Measurements from ENCODE around the gene DSTN. TPM values are rescaled to one million over a fixed set of nuclear protein-coding genes. Genes with fewer than 3 reads are reported as not detected.

DSTN gene
- total RNA-seq, 1 donor from 2014 or later = 157 TPM

DNA sequence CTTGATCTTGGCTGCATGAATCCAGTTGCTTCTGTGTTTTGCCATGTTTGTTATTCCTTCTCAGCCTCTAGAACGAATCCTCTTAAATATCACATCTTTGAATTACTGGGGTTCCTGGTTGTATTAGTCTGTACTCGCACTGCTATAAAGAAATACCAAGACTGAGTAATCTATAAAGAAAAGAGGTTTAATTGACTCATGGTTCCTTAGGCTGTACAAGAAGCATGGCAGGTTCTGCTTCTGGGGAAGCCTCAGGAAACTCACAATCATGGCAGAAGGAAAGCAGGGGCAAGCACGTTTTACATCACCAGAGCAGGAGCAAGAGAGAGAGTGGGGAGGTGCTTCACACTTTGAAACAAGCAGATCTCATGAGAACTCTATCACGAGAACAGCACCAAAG is 20.7 kb upstream of the DSTN start:
- no peak for DNase-seq

DNA sequence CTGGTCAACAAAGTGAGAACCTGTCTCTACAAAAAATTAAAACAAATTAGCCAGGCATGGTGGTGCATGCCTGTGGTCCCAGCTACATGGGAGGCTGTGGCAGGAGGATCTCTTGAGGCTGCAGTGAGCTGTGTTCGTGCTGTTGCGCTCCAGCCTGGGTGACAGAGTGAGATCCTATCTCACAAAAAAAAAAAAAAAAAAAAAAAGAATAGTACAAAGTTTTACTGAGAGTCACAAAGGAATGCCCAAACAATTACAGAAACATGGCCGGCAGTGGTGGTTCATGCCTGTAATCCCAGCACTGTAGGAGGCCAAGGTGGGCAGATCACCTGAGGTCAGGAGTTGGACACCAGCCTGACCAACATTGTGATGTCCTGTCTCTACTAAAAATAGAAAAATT is 14.8 kb upstream of the DSTN start:
- DNase-seq = no peak

DNA sequence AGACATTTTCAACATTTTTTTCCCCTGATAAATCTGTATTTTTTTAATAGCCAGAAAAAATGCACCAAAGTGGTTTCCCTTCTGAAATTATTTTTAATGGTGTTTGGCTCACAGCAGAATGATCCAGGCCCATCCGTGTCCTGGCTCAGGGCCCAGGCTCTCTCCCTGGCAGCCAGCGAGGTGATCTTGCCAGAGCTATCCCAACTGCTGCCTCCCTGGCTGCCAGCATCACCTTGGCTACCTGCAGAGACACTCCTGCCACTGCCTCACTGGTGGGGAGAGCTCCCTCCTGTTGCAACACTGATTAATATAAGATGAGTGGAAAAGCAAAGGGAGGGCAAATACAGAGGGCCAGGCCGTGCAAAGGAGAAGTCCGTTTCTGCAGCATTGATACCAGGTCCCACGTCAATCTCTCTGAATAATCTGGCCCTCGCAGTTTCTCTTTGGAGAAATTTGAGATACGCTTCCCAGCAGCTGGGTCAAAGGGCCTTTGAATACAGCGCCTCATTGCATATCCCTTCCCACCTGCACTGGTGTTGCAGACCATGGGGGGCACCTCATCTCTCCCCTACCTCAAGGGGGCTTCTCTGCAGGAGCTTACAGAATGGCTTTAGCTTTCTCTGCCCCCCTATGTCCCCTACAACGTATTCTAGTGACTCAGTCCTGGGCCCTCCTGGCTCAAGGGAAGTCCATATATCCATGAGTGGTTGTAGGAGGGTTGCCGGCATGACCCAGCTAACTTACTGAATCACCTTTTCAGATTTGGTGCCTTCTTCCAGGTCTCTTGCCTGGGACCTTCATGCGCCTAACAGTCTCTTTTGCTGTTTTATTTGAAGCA is 12.8 kb upstream of the DSTN start:
- DNase-seq = peak; percentile 65

DNA sequence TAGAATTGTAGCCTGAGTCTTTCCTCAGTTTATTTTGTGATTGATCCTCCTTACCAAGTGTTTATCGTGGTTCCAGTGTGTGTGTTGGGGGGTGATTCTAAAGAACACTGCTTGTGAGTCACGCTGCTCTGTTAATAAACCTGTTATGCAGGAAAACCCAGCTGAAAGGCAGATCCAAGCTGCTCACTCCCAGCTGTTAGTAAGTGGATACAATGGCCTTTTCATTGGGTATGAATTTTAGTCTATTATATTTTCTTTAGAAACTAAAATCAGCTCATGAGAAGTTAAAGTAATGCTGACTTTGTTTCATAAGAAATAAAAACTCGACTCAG is 12.2 kb upstream of the DSTN start:
- DNase-seq = peak; percentile 88

DNA sequence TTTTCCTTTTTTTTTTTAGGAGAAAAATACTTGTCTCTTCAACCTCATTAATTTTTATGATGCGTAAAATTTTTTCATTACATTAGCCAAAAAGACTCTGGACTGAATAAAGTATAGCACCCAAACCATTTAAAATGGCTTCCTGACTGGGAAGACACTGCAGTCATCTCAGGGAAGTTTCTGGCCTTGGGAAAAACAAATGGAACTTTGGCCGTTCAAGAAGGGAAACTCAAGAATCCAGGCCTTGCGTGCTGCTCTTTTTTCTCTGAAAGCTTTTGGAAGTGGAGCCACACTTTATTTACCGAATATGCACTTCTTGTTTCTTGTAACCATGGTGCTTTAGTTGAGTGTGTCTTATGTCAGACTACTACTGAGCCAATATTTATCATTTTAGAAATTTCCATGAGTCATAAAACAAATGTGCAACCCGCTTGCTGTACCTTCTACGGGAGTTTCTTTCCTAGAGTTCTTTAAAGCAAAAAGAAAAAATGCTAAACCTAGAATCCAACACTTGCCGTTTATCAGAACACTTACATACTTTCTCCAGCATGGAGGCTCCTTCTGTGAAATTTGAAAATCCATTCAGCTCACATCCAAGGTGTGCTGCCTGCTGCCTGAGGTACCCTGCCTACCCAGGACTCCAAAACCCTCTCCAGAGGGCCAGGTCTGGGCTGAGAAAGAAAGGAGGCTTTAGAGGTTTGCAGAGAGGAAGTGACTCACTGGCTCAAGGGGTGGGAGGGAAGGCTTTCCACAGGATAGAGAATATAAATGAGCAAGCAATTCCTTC is 11.5 kb upstream of the DSTN start:
- peak; percentile 92 for DNase-seq

DNA sequence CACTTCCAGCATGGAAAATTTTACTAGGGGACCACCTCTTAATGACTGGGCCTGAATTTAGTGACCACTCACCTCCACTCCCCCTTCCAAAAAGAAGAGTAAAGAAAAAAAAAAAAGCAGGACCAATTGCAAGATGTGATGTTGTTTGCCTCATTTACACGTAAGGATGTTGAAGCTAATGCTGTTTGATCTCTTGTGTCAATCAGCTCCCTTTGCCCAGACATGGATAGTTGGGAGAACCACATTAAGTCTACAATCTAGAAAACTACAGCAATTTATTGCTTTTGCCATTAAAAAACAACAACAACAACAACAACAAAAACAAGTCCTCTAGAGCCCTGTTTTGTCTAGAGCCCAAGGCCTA is 11.0 kb upstream of the DSTN start:
- DNase-seq = no peak

DNA sequence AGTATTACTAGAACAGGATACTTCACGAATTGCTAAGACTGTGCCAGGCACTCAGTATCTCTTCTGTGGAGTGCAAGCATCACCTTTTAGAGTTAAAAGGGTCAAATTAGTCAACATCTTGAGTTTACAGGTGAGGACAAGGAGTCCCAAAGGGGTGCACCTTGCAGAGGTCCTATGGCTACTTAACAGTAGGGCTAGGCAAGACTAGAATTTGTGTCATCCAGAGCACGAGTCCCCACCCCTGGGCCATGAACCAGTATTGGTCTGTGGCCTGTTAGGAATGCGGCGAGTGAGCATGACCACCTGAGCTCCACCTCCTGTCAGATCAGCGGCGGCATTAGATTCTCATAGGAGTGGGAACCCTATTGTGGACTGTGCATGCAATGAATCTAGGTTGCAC is 10.5 kb upstream of the DSTN start:
- DNase-seq = no peak

DNA sequence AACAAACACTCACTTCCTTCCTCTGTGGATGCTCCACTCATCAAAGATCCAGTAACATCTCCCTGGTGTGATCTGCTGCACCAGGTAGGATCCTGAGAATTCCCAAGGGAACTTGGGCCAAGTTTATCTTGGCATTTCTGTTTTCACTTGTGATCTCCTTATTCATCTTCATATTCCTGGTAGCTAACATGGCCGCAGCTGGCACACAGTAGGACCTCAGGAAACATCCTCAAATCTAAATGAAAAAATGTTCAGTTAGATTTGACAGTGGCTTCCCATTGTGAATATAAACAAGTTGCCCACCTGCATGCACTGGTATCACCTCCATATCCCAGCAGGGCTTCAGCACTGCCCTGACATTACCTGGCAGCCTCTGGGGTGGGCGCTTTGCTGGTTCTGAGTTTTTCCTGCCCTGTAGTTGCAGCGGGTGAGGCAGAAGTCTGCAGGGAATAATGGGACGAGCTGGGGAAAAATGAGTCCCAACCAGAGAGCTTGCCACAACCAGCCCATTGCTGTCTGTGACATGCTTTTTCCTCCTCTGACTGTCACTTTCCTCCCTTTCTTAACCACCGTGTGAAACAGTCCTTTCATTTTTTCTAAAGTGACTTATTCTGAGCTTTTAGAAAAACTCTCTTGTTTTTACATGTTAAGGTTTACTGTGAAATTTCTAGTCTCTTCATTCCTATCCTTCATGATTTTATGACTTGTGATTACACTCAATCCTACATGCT is 9.4 kb upstream of the DSTN start:
- no peak for DNase-seq

DNA sequence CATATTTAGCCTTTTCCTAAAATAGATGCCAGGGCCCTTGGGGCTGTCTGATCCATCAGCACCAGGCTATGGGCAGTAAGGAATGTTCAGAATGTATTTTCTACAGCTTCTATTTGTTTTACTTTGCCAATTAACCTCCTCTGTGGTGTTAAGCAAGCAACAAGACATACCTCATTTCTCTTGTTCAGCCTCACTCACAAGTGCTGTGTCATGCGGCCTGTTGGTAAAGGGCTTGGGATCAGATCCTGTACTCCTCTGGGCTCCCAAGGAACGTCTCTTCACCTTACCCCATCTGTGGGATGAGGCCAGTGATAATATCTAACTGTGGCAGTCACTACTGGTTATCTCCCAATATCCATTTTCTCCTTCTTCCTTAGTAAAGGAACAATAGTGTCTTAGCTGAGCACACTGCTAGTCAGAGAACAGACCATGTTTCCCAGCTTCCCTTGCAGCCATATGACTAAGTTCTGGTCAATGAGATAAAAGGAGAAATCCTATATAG is 7.0 kb upstream of the DSTN start:
- no peak for DNase-seq

DNA sequence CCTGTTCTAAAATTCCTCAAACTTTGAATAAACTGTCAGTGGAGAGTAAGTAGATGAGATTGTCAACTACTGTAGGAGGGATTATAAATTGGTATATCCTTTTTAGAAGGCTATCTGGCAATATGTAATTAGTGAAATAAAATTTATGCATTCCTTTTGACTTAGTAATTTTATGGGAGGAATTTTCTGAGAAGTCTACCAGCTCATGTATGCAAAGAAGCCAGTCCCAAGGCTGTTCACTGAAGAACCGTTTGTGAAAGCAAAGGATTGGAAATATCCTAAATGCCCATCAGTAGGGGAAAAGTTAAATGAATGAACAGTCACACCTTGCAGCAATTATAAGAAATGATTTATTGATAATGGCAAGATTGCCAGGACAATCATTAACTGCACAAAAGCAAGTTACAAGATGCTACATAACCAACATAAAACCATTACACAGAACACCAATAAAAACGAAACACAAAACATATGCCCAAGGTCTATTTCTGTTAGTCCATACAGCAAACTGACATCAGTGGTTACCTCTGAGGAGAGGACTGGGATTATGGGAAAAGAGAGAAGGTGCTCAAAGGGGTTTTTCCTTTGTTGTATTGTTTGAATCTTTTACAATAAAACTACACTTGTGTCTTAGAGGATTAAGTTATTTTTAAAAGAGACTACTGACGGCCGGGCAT is 4.6 kb upstream of the DSTN start:
- no peak for DNase-seq

DNA sequence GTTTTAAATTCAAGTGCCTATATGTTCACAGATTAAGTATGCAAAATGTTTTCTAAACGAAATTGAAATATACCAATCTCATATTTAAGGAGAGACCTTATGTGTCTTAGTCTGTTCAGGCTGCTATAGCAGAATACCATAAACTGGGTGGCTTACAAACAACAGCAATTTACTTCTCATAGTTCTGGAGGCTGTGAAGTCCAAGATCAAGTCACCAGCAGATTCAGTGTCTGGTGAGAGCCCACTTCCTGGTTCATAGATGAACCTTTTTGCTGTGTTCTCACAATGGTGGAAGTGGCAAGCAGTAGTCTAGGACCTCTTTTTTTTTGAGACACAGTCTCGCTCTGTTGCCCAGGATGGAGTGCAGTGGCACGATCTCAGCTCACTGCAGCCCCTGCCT is 3.5 kb upstream of the DSTN start:
- no peak for DNase-seq

DNA sequence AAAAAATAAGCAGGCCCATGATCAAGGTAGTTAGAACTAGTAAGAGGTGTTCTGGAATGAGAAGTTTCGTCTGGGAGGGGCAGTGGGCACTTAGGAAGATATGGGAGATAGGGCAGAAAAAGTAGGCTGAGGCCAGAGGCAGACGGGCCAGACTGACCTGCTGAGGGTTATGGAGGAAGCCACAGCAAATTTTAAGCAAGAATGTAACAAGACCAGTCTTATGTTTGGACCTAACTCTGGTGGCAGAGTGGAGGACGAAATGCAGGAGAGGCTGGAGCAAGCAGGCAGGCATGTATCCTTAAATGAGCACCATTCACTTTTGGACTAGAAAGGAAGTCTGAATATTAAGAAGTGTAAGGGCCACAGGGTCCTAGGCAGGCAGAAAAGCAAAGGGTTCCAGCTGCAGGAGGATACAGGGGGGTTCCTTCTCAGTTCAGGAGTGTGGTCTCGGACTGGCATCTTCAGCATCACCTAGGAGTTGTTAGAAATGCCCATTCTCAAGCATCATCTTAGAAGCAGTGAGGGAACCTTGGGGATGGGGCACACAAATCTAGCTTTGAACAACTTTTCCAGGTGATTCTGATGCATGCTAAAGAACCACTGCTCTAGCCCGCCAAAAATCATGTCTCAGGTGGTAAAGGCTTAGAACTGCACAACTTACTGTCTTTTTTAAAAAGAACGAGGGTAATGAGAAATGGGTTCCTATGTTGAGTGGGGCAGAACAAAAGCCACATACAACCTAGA is 1.7 kb upstream of the DSTN start:
- DNase-seq = peak; percentile 23

DNA sequence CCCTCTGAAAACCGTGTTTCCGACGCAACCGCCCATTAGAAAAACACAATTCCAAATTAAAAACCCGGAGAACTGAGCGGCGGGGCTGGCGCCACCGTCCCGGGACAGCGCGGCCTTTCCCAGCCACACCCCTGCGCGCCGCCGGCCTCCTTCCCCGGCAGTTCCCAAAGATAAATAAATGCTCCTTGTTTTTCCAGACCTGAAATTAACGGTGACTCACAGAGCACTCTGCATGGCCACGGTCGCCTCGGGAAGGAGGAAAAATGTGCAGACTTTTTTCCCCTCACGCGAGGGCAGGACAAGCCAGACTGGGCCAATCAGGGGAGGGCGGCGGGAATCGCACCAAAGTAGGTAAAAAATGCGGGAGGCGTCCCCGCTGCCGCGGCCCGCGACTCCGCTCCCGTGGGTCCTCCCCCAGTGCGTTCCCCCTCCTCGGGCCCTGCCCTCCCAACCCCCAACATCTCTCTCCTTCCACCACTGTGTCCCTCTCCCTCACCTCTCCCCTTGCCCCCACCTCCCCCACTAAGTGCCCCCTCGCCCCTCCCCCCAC is 828 bp upstream of the DSTN start:
- peak; percentile 98 for DNase-seq

DNA sequence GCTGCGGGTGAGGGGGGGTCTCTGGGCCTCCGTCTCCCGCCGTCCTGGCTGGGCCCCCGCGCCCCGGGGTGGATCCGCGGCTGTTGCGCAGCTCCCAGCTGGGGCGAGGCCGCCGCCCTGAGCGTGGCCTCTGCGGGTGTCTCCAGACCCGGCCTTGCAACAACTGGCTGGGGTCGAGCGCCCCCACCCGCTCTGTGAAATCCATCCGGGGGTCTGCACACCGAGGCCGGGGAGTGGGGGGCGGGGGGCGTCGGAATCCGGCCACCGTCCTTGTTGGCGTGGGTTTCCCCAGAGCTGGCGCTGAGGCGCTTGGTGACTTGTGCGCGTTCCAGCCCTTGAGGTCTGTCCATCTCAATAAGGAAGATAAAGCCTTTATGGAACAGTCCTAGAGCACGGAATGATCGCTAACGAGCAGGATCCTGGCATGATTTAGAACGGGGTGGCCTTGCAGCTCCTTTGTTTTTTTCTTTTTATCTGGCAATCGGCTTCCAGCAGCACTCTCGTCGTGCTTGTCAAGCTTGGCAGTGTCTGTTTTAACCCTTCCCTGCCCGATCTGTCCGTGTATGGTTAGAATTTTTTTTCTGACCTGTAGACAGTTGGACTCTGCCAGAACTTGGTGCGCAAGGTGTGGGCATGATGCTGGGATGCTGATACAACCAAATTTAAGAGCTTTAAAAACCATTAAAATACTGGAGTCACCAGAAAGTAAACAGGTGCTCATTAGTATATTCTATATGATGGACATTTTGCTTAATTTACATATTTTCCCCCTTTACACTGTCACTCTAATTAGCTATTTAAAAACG is 675 bp downstream of the DSTN start:
- peak; percentile 67 for DNase-seq

DNA sequence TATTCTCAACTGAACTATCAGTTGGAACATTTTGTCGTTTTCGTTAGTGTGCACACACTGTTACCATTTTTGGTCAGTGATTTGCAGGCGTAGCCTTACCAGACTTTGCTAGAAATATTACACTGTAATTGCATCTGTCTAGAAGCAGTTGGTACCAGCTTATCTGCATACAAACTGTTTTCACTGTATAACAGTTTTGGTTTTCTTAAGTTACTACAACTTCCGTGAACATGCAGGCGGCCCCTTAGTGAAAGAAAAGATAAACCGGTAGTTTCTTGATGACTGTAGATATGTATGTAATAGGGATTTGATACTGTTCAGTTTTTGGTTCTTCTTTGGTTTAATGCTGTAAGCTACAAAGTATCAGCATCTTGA is 1.3 kb downstream of the DSTN start:
- peak; percentile 30 for DNase-seq

DNA sequence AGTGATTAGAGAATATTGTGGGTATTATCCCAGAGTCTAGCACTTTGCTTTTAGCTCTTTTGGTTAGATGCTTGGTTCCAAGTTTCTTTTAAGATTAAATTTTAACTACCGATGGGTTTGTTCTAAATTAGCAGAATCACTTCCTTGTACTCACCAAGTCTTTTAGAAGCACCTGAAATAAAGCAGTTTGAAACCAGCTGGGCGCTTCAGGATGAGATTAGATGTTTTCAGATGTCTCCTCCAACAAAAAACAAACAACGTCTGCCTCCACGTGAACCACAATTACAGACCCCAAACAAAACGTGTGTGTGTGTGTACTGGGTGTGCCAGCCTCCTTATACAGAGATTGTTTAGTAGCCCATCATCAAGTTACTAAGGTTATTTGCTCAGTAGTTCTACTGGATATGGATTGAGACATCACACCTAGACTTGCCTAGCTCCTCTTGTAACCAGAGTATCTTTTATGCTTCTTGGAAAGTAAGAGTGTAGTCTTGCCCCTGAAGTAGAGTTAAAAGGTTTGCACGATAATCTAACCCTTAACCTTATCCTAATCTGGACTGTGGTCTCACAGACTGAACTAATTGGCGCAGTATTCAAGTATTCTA is 2.3 kb downstream of the DSTN start:
- DNase-seq = no peak

DNA sequence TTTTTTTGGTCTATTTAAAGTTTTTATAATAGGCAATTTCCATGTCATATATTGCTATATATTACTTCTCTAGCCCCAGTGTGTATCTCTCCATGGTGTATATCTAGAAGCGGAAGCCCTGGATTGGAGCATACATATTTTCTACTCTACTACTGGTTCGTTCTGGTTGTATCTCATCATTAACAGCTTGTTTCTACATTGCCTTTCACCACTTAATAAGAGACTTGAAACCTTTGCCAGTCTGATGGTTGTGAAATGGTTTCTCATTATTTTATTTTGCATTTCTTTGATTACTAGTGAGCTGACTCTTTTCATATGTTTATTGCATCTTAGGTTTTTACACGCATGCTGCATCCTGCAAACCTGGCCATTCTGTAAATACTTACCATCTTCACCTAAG is 3.6 kb downstream of the DSTN start:
- no peak for DNase-seq

DNA sequence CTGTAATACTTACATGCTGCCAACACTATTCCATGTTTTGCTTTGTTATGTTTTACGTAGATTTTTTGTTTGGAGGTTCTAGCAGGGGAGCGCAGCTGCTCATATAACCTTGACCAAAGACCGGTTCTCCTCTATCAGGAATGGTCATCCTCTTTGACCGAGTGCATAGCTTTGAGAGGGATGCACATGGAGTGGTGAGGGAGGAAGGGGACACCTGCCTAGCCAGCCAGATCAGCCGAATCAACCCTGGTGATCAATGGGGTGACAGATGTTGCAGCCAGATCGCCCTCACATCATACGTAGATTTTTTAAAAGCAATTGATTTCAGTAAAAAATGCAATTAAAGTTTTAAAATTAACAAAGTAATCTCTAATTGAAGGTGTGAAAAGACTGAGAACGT is 6.3 kb downstream of the DSTN start:
- DNase-seq = no peak

DNA sequence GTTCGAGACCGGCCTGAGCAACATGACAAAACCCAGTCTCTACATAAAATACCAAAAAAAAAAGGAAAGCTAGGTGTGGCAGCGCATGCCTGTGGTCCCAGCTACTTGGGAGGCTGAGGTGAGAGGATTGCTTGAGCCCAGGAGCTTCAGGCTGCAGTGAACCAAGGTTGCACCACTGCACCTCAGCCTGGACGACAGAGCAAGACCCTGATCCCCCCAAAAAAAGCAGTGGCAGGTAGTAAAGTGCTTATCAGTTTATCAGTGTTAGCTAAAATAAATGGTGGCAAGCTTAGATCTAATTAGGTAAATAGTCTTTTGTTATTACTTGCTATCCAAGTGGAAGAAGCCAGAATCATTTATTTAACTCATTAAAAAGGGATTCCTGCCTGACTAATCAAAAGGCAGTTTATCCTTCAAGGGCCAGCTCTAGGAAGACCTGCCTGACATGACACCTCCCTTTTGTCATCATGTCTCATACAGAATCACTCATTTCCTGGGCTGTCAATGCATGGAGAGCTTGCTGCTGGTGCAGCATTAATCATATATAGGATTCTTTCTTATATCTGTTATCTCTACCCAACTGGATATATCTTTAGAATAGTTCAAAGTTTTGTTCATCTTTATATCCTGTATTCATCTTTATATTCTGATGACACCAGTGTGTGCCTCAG is 9.6 kb downstream of the DSTN start:
- DNase-seq = no peak

DNA sequence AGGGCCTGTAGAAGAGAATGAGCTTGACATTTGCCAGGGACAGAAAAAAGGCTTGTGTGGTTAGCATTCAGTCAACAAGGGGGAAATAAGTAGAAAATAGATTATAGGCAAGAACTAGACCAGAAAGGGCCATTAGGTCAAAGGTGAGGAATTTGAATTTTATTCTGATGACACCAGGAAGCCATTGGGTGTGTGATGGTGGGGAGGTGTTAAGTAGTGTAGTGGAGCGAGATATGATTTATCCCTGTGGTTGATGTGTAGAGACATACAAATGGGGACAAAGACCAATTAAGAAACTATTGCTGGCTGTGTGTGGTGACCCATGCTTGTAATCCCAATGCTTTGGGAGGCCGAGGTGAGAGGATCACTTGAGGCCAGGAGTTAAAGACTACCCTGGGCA is 11.0 kb downstream of the DSTN start:
- DNase-seq = no peak

Measured in dermis blood vessel endothelial cell (primary cell).